Hippocampal formation (tissue), 2 donors: Measurements from ENCODE around the gene LRRC28.
"Not testable (repeated sequence)": the region's sequence is repeated elsewhere in the genome, so short reads cannot be mapped to it uniquely, and the experiment has no call there.

Experiments used
- DNase-seq, 2 donors: peaks; one replicate each; lab custom pipeline; 2025; lab: John Stamatoyannopoulos, UW

Gene LRRC28

DNA sequence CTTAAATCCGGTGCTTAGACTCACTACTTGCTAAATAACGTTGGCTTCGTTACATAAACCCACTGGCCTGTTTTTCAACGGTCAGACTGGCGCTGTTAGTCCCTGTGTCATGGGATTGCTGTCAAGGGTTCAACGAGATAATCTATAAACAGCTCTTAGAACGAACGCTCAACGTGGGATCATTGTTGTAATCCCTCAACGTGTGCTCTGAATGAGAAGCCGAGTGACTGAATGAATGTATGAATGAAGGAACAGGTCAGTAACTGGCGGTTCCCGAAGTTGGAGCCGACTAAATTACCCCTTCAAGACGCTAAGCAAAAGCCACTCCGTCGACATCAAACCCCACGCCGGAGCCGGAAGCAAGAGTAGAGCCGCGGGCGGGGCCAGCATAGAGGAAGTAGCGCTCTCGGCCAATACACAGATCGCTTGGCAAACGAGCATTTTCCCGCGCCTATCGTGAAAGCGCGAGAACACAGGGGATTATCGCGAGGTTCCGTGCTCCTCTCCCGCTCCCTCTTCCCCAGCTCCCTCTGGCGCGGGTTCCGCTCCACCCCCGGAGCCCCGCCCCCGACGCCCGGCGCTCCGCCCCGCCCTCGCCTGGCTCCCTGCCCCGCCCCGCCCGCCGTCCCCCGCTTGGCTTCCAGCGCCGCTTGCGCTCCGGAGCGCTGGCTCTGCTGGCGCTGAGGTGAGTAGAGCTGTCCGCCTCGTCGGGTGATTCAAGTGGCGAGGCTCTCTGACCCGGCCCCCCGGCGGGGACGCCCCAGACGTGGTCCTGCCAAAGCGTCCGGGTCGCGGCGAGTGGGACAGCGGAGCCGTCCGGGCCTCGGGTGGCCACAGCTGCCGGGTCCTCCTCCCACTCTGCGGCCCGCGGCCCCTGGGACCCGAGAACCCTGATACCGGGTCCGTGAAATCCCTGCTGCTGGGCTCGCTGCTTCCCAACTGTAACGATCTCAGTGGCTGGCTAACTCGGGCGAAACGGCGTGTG is at the start of gene LRRC28:
TSS of gene LRRC28 (plus strand) at position 625 of the 985 bp plus-strand sequence. CDS start 4,477 bp downstream, outside the sequence.
- peak; percentile 98 to 99 for DNase-seq

DNA sequence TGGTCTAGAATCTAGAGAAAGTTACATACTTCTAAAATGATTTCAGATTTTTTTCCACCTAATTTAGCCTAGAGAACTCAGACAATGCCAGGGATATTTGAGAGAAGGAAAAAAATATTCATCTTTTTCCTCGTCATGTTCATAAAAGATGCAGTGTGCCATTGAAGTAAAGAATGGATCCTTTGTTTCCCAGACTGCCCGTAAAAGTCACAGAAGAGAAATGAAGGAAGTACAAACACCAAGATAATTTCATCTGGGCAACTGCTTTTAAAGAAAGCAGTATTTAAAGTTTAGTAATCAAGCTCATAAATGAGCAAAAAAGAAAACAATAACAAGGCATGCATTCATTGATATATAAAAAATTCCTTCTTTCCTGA is 49.1 kb upstream of the LRRC28 start:
- DNase-seq, result no peak

DNA sequence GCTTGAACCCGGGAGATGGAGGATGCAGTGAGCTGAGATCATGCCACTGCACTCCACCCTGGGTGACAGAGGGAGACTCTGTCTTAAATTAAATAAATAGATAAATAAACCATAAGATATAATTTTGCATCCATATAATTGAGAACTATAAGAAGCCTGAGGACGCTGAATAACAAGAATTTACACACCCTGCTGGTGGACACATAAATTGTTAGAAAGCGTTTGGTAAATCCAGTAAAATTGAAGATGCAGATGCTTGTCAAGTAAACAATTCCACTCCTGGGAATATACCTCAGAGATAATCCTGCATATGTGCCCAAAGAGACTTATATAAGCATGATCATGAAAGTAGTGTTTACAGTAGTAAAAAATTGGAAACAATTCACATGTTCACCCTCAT is 43.6 kb upstream of the LRRC28 start:
- no peak for DNase-seq

DNA sequence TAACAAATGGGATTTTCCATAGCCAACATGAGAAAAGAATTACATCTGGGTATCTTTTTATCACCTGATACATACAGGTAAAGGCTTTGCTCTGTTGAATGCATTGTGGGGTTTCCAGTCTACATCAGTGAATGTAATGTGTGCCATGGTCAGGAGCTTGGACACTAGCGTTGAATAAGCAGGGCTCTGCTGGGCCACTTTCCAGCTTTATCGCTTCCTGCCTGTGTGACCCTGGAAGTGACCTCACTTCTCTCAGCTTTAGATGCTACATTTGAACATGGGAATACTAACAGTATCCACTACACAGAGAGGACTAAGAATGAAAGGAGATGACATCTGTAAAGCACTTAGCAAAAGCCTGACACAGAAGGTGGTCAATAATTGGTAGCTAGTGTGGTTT is 42.0 kb upstream of the LRRC28 start:
- DNase-seq, result no peak

DNA sequence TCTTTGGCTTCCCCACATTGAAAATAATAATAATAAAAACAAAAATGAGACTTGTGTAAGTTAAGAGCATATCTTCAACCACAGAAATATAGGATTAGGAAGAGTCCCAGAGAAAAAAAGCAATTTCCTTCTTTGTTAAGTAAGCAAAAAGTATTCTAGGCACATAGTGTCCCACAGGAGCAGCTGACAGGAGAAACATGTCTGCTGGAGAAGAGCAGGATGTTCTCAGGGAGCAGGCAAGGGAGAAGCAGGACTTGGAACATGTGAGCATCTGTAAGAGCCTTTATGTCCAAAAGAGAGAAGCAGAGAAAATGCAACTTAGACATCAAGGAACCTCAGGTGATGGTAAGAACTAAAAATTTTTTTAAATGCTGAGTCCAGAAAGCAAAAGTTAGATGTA is 40.9 kb upstream of the LRRC28 start:
- no peak for DNase-seq

DNA sequence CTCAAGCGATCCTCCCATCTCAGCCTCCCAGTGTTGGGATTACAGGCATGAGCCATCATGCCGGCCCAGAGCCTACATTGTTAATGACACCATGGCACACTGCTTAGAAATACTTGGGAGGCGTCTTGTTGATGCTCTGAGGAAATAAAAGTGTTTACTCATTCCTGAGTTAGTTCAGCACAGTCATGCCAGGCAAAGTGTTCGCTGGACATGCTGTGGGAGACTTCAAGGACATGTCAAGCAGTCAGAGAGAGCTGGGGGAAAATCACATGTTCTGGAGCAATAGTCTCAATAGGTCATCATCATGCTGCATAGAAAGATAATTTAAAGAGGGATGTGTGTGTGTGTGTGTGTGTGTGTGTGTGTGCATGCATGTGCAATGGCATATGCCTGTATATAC is 39.4 kb upstream of the LRRC28 start:
- DNase-seq, result no peak

DNA sequence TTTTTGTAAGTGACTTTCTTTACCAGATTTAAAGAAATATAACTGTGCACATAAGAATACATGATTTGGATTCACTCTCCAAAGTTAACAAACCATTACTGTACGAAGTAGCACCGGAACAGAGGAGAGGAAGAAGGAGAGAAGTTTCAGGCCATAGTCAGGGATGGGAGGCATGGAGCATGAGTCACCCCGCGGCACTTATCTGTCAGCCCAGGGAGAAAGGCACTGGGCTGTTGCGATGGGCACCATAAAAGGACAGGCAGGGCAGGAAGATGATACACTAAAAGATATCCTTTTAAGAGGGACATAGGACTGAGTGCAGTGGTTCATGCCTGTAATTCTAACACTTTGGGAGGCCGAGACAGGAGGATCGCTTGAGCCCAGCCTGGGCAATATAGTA is 38.9 kb upstream of the LRRC28 start:
- DNase-seq, result no peak

DNA sequence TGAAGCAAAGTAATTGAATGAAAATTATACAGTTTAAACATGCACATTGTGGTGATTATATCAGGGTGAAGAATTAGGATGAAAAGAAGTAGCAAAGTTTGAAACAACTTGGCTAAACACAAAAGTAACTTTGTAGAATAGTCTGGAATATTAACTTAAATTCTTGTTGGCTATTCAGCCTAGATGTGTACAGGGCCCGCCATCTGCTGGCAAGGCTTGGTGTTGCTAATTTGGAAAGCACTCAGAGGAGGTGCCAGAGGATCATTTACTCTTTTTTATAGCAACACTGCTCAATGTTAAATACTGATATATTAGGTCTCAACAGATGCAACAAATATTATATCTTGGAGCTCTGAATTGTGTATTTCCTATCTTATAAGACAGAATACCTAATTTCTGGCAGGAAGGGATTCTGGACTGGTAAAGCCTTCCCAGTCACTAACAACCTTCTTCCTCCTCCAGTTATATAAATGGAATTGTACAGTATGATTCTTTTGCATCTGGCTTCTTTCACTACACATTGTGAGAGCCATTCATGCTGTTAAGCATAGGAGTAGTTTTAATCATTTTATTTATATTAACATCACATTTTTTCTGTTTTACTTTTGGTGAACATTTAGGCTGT is 38.0 kb upstream of the LRRC28 start:
- DNase-seq, result peak; percentile 57 to 79

DNA sequence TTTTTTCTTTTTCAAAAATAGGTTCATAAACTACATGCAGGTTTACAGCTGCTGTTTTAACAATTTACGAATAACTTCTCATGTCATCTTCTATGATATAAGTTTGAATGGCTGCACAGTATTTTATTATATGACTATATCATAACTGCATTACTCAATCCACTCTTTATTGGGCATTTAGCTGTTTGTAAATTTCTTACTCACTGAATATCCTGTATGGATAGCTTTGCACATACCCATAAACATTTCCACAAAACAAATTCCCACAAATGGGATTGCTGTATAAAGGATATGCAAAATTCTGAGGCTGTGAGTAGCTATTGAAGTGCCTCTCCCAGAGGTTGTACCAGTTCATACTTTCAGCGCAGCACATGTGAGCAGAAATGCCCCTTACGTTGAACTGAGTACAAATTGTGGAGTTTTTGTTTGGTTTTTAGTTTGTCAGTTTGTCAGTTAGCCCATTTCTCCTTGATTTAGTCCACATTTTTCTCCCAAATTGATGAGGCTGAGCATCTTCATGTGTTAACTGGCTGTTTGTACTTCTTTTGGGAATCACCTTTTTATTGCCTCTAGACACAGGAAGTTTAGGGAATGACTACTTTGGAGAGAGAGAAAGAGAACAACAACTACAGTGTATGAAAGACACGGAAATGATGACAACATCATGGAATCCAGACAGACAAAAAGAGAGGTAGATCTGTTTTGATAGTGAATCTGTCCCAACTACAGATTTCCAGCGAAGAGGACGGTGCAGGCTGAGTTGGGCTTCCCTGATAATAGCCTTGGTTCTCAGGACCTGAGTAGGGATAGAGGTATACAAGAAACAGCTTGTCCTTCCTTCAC is 26.7 kb upstream of the LRRC28 start:
- no peak for DNase-seq

DNA sequence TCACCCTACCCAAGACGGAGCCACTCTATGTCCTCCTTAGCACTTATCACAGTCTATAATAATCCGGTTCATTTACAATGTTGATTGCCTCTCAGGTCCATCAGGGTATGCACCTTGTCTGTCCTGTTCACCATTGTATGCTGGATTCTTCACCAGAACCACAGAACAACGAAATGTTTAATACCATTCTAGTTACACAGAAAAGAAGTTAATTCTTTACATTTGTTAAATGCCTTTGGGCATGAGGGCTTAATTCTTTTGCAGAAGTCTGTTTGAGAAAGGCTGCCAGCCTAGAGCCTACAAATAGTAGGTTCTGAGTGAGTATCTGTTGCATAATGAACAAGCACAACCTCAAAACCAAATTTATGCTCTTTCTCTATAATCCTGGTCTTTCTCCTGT is 24.5 kb upstream of the LRRC28 start:
- DNase-seq, result no peak

DNA sequence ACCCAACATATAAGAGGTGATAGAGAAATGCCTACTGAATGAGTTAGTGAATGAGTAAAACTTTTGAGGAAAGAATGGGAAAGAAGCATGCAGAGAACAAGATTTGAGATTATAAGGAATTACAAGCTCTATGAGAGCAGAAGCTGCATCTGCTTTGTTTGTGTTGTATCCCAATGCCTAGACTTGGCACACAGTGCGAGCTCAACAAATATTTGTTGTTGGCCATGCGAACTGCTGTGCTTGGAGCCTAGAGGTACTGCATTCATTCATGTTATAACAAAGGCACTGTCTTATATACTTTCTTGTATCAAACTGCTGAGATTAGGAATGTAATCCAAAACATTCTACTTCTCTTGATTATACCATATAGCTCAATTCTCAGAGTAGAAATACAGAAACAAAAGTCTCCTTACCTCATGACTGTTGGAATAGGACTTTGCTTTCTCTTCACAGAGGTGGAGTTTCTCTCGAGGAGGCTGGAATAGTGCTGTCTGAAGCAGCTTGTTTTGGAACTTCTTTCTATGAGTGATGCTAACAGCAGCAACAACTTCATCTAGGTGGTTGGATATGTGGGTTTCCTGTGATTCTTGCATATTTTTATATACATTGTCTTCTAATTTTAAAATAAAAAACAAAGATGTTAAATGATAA is 23.0 kb upstream of the LRRC28 start:
- no peak for DNase-seq

DNA sequence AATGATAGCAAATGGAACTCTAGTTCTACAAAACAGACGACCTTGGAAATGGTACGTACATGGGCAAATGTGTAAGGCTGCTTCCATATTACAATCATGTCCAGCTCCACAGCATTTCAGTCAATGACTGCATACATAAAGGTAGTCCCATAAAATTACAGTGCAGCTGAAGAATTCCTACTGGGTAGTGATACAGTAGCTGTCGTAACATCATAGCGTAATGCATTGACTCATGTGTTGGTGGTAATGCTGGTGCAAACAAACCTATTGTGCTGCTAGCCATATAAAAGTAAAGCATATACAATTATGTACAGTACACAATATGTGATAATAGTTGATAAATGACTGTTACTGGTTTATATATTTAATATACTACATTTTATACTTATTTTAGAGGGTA is 20.4 kb upstream of the LRRC28 start:
- DNase-seq, result no peak

DNA sequence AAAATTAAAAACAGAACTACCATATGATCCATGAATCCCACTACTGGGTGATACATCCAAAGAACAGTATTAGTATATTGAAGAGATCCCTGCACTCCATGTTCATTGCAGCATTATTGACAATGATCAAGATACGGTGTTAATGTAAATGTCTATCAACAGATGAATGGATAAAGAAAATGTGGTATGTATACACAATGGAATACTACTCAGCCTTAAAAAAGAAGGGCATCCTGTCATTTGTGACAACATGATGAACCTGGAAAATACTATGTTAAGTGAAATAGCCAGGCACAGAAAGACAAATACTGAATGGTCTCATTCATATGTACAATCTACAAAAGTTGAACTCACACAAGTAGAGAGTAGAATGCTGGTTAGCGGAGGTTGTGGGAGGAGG is 18.5 kb upstream of the LRRC28 start:
- DNase-seq, result no peak

DNA sequence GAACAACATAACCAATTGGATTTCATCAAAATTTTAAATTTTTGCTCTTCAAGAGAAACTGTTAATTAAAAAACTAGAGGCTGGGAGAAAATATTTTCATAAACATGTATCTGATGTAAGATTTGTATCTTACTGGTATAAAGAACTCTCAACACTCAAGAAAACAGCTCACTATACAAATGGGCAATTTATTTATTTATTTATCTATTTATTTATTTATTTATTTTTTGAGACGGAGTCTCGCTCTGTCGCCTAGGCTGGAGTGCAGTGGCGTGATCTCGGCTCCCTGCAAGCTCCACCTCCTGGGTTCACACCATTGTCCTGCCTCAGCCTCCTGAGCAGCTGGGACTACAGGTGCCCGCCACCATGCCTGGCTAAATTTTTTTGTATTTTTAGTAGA is 17.1 kb upstream of the LRRC28 start:
- DNase-seq, result not testable (repeated sequence)

DNA sequence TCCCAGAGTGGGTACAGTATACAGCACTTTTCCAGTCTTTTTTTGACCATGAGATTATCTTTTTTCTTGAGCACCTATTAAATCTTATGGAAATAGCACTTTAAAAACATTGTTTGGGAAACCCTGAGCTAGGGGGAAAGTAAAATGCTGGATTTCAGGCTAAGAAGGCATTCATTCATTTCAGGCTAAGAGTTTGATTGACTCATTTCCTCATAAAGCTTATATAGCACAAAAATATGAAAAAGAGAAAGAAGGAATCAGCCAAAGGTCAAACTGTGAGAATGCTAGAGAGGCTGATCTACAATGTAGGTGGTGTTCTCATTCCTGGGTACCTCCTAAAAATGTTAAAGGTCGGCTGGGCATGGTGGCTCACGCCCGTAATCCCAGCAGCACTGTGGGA is 12.4 kb upstream of the LRRC28 start:
- DNase-seq, result no peak

DNA sequence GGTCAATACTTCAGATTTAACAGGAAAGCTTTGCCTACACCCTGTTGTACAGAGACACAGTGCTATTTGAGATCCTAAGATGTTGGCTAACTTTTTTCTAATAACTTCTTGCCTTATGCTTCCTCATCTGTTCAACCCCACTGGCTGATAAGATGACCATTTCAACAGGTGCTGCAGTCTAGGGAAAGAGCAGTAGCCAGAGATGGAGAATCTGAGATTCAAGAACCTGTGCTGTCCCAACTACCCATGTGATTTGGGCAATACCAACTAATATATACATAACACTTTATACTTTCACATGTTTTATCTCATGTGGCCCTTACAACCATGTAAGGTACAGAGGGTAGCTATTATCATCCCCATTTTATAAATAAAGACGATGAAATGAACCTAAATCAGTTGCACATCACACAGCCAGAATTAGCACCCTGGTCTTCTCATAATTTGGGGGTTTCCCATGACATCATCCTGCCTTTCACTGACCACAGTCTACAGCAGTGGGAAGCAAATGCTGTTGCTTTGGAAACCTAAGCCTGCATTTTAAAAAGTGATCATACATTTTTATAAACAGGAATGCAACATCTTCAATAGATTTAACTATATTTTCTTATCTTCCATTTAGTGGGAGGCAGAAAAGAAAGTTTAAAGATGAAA is 11.6 kb upstream of the LRRC28 start:
- DNase-seq, result no peak

DNA sequence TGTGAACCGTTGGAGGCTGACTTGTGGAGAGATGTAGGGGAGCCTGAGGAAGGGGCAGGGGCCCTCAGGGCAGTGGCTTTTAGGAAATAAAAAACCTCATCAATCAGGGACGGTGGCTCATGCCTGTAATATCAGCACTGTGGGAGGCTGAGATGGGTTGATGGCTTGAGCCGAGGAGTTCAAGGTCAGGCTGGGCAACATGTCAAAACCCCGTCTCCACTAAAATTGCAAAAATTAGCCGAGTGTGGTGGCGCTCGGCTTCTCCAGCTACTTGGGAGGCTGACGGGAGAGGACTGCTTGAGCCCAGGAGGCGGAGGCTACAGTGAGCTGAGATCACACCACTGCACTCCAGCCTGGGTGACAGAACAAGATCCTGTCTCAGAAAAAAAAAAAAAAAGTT is 9.5 kb upstream of the LRRC28 start:
- no peak for DNase-seq

DNA sequence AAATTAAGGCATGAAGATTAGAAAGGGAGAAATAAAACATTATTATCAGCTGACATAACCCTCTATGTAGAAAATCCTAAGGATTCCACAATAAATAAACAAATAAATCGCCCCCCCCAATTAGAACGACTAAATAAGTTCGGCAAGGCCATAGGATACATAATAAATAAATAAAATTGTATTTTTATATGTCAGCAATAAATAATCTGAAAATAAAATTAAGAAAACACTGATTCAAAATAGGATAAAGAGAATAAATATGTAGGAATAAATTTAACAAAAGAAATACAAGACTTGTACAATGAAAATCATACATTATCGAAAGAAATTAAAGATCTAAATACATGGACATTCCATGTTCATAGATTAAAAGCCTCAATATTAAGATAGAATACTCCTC is 7.0 kb upstream of the LRRC28 start:
- DNase-seq, result no peak

DNA sequence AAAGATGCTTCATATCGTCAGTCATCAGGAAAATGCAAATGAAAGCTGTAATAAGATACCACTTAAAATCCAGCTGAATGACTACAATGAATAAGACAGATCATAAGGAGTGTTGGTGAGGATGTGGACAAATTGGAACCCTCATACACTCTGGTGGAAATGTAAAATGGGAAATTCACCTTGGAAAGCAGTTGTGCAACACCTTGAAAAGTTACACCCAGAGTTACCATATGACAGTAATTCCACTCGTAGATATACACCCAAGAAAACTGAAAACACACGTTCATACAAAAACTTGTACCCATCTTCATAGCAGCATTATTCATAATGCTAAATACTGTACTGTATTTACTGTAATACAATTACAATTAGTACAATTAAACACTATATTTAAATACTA is 4.2 kb upstream of the LRRC28 start:
- DNase-seq, result no peak

DNA sequence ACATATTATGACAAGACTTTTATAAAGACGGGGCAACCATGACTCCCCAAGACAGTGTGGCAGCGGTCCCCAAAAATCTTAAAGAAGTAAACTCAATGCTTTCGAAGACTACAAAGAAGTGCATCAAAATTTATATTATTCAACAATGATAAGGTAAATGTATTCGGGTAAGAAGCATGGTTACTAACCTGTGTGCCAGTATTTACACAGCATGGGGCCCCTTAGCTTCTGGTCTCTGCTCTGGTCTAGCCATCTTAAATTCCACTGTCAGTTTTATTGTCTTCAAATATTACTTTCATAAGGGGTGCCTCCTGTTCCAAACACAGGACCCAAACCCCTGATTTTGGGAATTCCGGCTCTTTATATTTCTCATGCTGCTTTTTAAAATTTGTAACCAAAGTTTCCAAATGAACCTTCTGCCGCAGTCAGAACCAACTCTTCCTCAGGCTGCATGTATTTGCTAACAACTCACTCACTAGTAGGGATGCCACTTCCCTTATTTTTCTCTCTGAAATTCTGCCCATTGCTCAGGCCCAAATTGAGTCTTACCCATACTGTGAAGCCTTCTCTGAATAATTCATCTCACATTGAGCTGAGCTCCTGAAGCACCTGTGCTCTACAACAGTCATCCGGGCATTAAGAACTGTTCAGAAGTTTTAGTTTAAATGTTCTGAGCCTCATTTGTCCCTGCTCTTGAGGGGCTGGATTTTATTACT is 3.1 kb upstream of the LRRC28 start:
- DNase-seq, result no peak
